Common myeloid progenitor, CD34-positive (primary cell): ENCODE measurements around the gene LPIN2.

Source experiments
- CTCF ChIA-PET: fragments of 350-600 bp; sonication (Branson Sonifier 250); formaldehyde crosslinking; loops from one replicate; lab custom pipeline; 2021; ENCODE audit warnings: antibody characterized with exemption; lab: Charles Lee
- POLR2A ChIA-PET: fragments of 350-600 bp; sonication (Branson Sonifier 250); formaldehyde crosslinking; loops from one replicate; lab custom pipeline; 2021; ENCODE audit warnings: antibody characterized with exemption; lab: Charles Lee
- DNase-seq, 3 donors: peaks; one replicate each; pipeline versions ENCODE4 v3.0.0 to v3.0.0-alpha.2; 2013
- H3K27ac ChIP-seq, 2 experiments: 1 replicate in 1 of 2; 2 replicates in 1 of 2; pipeline ENCODE4 v1.7.0; 2013; ENCODE audit warnings: inconsistent platforms in 2 of 2, low read length in 2 of 2, mild to moderate bottlenecking in 2 of 2, low read depth in 1 of 2, moderate library complexity in 1 of 2; ENCODE audit not compliant: severe bottlenecking in 2 of 2, insufficient read depth in 1 of 2, poor library complexity in 1 of 2
- H3K27me3 ChIP-seq, 5 experiments: replicated peaks in 2 of 5; 1 replicate in 3 of 5; 2 replicates in 2 of 5; pipeline versions ENCODE4 v1.6.1 to v1.7.0; 2013; ENCODE audit warnings: low read length in 4 of 5, mild to moderate bottlenecking in 2 of 5, moderate library complexity in 2 of 5, inconsistent platforms in 1 of 5; ENCODE audit not compliant: insufficient read depth in 5 of 5, control insufficient read depth in 4 of 5
- H3K36me3 ChIP-seq, 4 experiments: 1 replicate in 2 of 4; 2 replicates in 2 of 4; pipeline versions ENCODE4 v1.6.1 to v1.7.0; 2013; ENCODE audit warnings: low read length in 3 of 4, control low read depth in 1 of 4, mild to moderate bottlenecking in 1 of 4; ENCODE audit not compliant: control insufficient read depth in 4 of 4, insufficient read depth in 4 of 4
- H3K4me1 ChIP-seq, 4 experiments: 1 replicate in 3 of 4; 2 replicates in 1 of 4; pipeline versions ENCODE4 v1.6.1 to v1.7.1; 2013; ENCODE audit warnings: low read length in 3 of 4, mild to moderate bottlenecking in 3 of 4, control low read depth in 1 of 4, inconsistent platforms in 1 of 4, moderate library complexity in 1 of 4; ENCODE audit not compliant: control insufficient read depth in 4 of 4, insufficient read depth in 4 of 4; ENCODE audit errors: control extremely low read depth in 1 of 4
- H3K4me3 ChIP-seq, 7 experiments: 1 replicate in 4 of 7; 2 replicates in 3 of 7; pipeline versions ENCODE4 v1.5.1 to v1.7.0; 2013; ENCODE audit warnings: mild to moderate bottlenecking in 7 of 7, low read length in 6 of 7, moderate library complexity in 6 of 7, inconsistent platforms in 2 of 7, low read depth in 2 of 7, control low read depth in 1 of 7; ENCODE audit not compliant: insufficient read depth in 4 of 7, control insufficient read depth in 1 of 7; ENCODE audit errors: extremely low read depth in 1 of 7
- H3K9me3 ChIP-seq, 5 experiments: 1 replicate in 4 of 5; 2 replicates in 1 of 5; pipeline versions ENCODE4 v1.6.1 to v1.7.1; 2013; ENCODE audit warnings: low read length in 4 of 5, mild to moderate bottlenecking in 2 of 5, inconsistent platforms in 1 of 5, low read depth in 1 of 5, moderate library complexity in 1 of 5; ENCODE audit not compliant: control insufficient read depth in 4 of 5, insufficient read depth in 2 of 5; ENCODE audit errors: control extremely low read depth in 1 of 5
- WGBS: methylation state at CpG from one replicate; pipeline ENCODE4 v1.1.5; 2013; ENCODE audit not compliant: insufficient coverage; 5-methylcytosine and 5-hydroxymethylcytosine counted together

The LPIN2 gene

DNA sequence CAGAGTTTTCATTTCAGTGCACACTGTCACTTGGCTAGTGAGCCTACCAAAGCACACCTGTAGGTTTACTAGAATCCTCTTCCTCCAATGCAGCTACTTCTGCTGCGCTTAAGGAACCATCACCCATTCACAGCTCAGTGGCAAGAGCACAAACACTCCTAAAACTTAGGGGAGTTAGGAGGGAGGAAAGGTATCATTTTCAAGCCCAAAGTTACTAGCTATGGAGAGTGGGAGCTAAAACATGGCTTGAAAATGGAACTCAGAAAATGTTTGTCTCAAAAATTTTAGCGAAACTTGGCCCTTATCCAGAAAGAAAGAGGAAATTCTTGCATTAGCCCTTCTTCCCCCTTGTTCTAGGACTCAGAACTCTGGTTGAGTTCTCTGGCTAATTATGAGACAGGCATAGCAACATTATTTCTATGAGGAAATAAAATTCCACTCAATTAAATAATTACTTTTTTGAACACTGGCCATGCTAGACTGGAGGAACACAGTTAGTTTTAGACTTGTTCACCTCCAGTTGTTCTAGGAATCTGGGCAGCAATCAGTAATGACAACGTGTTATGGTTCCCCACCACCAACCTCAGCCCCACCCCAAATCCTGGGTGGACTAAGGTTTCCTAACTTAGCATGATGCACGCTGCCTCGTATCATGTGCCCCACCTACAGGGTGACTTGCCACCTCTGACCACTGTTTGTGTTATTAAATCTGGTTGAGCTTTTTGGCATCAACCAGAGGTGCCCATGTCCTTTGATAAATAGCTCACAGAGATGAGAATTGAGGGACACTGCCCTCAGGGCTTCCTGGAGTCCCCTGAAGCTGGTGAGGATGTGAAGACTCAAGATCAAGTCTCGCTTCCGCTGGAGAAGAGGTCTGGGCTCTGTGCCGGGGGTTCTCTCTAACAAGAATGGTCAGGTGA, 32.8 kb downstream of the LPIN2 start:
- Histone ChIP-seq H3K27me3 (no peaks in the 10 kb centered on the region), H3K36me3 (peaks cover 0 to 5% (median 0%) of the 10 kb centered on the region in 4 experiments), H3K27ac (peak overlapping the region; percentile 12 to 76), H3K9me3 (no peaks in the 10 kb centered on the region), H3K4me1 (peaks cover 52 to 82% (median 70%) of the 10 kb centered on the region in 4 experiments), H3K4me3 (peak overlapping the region in 6 of 7 experiments; percentile 20 to 70 (median 37))
- ChIA-PET POLR2A (interaction anchor here (1.2 to 1.6 kb wide), 2 partner anchors 8 to 14 kb away, joined by 4 to 6 read pairs; no protein-coding TSS in a partner anchor), CTCF (interaction anchor here (0.7 to 5.5 kb wide), 10 partner anchors 9 to 266 kb away, joined by 3 to 25 read pairs (median 4); no protein-coding TSS in a partner anchor)
- 20% methylated on average over 5 of the region's 8 CpGs for WGBS
- peak; percentile 62 to 88 (median 87) for DNase-seq

DNA sequence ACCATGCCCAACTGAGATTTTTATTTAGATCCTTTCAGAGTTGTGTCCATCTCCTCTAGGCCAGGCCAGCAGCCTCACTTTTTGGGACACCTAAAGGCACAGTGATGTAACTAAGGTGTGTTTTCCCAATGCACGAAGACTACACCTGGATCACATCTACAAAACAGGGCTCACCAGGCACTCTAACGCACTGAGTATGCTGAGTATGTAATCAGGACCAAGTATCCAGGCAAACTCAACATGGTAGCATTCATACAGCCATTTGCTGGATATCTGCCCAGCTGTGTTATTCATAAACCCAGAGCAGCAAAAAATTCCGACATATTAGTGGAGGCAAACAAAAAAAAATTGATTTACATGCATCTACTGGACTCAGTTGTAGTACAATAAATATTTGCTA, 33.8 kb downstream of the LPIN2 start:
- Histone ChIP-seq H3K4me3 (no peak overlapping the region), H3K27me3 (no peaks in the 10 kb centered on the region), H3K4me1 (peaks cover 52 to 72% (median 61%) of the 10 kb centered on the region in 4 experiments), H3K9me3 (no peaks in the 10 kb centered on the region), H3K27ac (no peak overlapping the region), H3K36me3 (peaks cover 0 to 2% (median 0%) of the 10 kb centered on the region in 4 experiments)
- ChIA-PET POLR2A (interaction anchor here (1.2 kb wide), 1 partner anchor 13 kb away, joined by 4 read pairs; no protein-coding TSS in a partner anchor), CTCF (interaction anchor here (1.7 to 5.5 kb wide), 5 partner anchors 9 to 80 kb away, joined by 3 to 25 read pairs (median 9); no protein-coding TSS in a partner anchor)
- 100% methylated on average over 2 of the region's 3 CpGs for WGBS
- no peak for DNase-seq

DNA sequence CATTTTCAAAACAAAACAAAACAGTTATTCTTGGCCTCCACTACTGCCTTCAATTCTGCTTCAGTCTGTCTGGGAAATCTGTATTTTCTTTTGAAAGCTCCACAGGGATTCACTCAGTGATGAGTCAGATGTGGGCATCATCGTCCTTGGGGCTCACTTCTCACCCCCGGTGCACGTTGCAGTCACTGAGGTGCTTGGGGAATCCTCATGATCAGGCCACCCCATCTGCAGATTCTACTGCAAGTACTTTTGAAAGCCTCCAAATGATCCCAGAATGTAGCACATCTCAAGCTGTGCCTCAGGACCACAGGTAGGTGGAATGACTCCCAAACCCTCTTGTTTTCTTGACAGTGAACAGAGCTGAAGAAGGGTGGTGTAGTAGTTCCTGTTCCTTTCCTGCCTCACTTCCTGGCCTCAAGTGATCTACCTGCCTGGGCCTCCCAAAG, 34.3 kb downstream of the LPIN2 start:
- Histone ChIP-seq H3K4me1 (peaks cover 48 to 68% (median 58%) of the 10 kb centered on the region in 4 experiments), H3K36me3 (peaks cover 0 to 2% (median 0%) of the 10 kb centered on the region in 4 experiments), H3K27me3 (no peaks in the 10 kb centered on the region), H3K9me3 (no peaks in the 10 kb centered on the region), H3K27ac (no peak overlapping the region), H3K4me3 (peak overlapping the region in 1 of 7 experiments; percentile 40)
- ChIA-PET POLR2A (no interaction called here), CTCF (interaction anchor here (1.7 to 5.5 kb wide), 4 partner anchors 9 to 81 kb away, joined by 3 to 25 read pairs (median 8); no protein-coding TSS in a partner anchor)
- 100% methylated on average over 3 of the region's 3 CpGs for WGBS
- DNase-seq = no peak

DNA sequence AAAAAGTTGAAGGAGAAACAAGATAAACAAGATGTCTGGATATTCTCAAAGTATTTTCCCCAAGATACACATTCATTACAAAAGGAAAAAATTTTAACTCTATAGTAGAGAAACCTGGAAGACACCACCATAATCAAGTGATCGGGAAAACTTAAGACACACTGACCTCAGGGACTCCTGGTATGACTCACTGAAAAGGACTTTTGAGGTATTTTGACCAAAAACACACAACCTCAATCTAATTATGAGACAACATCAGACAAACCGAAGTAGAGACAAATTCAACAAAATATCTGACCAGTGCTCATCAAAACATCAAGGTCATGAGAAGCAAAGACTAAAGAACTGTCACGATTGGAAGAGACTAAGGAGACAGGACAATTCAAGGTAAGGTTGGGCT, 34.7 kb downstream of the LPIN2 start:
- no peak for DNase-seq

DNA sequence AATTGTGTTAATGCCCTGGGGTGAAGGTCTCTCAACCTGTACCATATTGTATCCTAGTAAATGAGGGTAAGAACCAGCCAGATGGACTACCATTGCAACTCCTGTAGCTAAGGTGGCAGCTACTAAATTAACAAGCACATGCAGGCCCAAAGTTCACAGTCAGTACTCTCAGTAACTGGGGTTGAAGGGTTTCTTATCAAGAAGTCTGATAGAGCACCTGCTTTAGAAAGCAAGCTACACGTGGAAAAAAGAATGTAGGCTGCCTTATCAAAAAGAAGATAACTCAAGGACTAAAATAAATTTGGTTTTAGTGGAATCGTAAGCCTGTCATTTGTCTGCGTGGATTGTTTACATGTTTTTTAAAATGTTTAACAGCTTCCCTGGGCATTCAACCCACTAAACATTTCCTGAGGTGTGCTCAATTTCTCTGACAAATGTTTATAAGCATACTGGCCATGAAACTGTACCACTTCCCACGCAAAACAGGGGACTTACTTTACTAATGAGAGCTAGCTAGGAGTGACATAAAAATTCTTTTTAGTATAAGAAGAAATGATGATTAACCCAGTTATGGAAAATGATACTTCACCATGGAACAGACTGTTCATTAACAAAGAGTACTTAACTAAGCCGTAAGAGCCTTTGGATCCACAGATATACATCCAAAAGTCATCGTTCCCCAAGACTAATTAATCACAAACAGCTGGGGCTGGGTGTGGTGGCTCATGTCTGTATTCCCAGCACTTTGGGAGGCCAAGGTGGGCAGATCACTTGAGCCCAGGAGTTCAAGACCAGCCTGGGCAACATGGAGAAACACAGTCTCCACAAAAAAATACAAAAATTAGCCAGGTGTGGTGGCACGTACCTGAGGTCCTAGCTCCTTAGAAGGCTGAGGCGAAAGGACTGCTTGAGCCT, 36.5 kb downstream of the LPIN2 start:
- POLR2A ChIA-PET = no interaction called here
- peaks cover 0 to 2% (median 0%) of the 10 kb centered on the region in 4 experiments for H3K36me3 ChIP-seq
- no peaks in the 10 kb centered on the region for H3K9me3 ChIP-seq
- H3K4me3 ChIP-seq = no peak overlapping the region
- no peak overlapping the region for H3K27ac ChIP-seq
- H3K4me1 ChIP-seq = peaks cover 43 to 66% (median 54%) of the 10 kb centered on the region in 4 experiments
- DNase-seq = no peak
- WGBS = 8% methylated on average over 1 of the region's 8 CpGs
- no peaks in the 10 kb centered on the region for H3K27me3 ChIP-seq
- CTCF ChIA-PET = interaction anchor here (0.9 to 5.5 kb wide), 11 partner anchors 9 to 153 kb away, joined by 3 to 25 read pairs (median 4); no protein-coding TSS in a partner anchor

More for the DNA sequence above, 34.7 kb downstream of the LPIN2 start:
- H3K27ac ChIP-seq = no peak overlapping the region
- ChIA-PET POLR2A (no interaction called here), CTCF (interaction anchor here (1.3 to 5.5 kb wide), 3 partner anchors 16 to 81 kb away, joined by 3 to 25 read pairs (median 4); no protein-coding TSS in a partner anchor)
- no peaks in the 10 kb centered on the region for H3K9me3 ChIP-seq
- H3K36me3 ChIP-seq = peaks cover 0 to 2% (median 0%) of the 10 kb centered on the region in 4 experiments
- 100% methylated on average over 1 of the region's 3 CpGs for WGBS
- peak overlapping the region in 1 of 7 experiments; percentile 40 for H3K4me3 ChIP-seq
- no peaks in the 10 kb centered on the region for H3K27me3 ChIP-seq
- peaks cover 47 to 66% (median 56%) of the 10 kb centered on the region in 4 experiments for H3K4me1 ChIP-seq

DNA sequence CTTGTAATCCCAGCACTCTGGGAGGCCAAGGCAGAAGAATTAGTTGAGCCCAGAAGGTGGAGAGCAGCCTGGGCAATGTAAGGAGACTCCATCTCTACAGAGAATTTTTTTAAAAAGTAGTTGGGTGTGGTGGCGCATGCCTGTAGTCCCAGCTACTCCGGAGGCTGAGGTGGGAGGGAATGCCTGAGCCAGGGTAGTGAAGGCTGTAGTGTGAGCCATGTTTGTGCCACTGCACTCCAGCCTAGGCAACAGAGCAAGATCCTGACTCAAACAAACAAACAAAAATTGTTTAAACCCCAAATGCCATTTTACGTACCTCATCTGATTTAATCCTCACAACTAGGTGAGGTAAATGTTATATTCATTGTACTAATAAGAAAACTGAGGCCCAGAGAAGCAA, 38.2 kb downstream of the LPIN2 start:
- H3K4me3 ChIP-seq = no peak overlapping the region
- H3K36me3 ChIP-seq = peaks cover 0 to 2% (median 0%) of the 10 kb centered on the region in 4 experiments
- ChIA-PET CTCF (interaction anchor here (2.8 kb wide), 1 partner anchor 19 kb away, joined by 17 read pairs; no protein-coding TSS in a partner anchor), POLR2A (no interaction called here)
- no CpG with 5 or more reads among the region's 3 CpGs for WGBS
- no peak for DNase-seq
- H3K4me1 ChIP-seq = peaks cover 47 to 66% (median 54%) of the 10 kb centered on the region in 4 experiments
- no peaks in the 10 kb centered on the region for H3K9me3 ChIP-seq
- H3K27ac ChIP-seq = no peak overlapping the region
- no peaks in the 10 kb centered on the region for H3K27me3 ChIP-seq
